Inferior parietal cortex (tissue), 1 donor: Measurements from ENCODE around the gene ACTA2.

ENCODE experiments used
- DNase-seq: peaks from one replicate; pipeline ENCODE4 v3.0.0-alpha.2; 2016; ENCODE audit errors: extremely low spot score

The ACTA2 gene

DNA sequence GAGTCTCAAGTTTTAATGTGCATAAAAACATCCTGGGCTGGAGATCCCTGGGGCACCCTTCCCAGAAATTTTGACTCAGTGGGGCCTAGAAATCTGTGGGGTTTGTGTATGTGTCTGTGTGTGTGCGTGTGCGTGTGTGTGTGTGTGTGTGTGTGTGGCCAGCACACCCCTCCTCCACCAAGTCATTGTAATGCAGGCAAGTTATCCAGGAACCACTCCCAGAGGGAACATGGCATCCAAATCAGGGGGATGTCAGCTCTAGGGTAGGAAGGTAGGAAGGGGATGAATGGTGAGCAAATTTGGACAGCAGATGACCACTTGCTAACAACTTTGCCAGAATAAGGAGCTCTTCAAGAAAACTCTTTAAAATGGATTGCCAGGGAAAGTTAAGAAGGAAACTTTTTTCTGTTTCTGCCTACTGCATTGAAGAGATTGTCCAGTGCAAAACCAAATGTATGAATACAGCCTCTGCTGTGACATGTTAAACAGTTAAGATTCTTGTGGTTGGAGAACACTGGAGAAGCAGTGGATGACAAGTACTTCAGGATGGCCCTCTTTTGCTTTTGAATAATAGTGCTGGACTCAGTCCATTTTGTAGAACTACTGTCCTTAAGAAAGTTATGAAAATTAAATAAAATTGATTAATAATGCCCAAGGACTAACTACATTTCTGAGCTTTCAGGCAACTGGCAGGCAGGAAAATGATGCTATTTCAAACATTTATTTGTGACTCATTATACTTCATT lies 60.2 kb downstream of the ACTA2 start:
- DNase-seq, result no peak

DNA sequence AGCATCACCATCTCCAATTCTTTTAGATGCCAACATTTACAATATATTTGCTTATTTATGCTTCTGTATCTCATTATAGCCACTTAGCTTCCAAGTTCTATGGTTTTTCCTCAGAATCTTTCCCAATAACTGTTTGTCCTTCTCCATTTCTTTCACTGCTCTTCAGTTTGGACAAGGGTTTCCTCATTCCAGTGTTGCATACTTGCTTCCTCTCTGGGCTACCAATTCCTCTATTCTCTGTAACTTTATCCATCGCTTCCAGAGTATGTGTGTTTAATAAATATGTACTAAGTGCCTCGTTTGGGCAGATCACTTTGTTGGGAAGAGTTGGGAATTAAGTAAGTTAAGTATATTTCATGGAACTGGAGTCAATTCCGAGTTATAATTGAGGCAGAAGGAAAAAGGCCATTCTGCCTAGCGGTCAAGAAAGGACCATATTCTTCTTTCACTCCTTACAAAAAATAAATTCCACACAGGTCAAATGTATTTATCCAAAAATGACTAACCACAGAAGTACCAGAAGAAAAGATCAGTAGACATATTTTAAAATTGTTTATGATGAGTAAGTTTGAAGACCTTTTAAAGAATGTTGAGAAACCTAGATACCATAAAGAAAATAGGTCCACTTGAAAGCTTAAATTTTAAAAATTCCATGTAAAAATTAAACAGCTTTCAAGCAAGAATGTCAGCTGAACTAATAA lies 61.7 kb downstream of the ACTA2 start:
- DNase-seq, result no peak

DNA sequence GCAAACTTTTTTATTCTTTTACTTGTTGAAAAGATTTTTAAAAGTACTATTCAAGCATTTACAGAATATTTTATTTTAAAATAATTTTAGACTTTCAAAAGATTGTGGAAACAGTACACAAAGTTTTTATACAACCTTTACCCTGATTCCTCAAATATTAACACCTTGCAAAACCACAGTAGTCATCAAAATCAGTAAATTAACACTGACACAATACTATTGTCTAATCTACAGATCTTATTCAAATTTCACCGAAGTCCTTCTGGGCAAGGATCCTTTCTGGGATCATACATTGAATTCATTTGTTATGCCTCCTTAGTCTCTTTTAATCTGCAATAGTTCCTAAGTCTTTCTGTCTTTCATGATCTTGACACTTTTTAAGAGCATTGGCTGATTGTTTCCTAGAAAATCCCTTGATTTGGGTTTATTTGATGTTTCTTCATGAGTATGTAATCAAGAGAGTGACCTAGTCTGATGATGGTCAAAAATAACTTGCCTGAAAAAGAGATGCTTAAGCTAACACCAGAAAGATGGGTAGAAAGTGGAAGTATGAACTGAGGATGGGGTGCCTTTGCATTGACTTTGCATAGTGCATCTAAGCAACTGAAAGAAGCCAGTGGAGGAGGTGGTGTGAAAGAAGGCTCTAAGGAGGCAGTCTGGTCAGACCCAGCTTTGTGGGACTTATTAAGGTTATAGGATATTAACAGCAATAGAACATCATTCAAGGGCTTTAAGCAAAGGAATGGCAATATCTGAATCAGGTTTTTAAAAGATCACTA lies 62.8 kb downstream of the ACTA2 start:
- no peak for DNase-seq

DNA sequence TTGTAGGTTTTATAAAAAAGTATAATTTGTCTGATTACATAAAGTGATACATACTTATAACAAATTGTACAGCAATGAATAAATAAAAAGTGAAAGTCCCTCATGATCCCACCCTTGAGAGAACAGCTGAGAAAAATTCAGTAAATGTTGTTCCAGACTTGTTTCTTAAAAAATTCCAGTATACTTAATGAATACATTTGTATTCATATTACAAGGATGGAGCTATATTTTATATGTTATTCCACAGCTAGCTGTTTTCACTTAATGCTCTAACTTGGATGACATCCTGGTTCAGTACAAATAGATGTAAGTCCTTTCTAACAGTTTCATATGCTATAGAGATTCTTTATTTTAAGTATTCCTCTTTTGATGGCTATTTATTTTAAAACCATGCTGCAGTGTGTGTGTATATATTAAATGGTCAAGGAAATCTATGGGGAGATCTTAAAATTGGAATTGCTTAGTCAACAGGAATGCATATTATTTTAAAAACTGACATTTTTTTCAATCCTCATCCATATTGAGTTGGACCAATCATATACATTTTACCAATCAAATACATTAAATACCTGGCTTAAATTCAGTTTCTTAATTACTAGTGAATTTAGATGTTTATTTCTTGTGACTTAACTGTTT lies 63.6 kb downstream of the ACTA2 start:
- no peak for DNase-seq

DNA sequence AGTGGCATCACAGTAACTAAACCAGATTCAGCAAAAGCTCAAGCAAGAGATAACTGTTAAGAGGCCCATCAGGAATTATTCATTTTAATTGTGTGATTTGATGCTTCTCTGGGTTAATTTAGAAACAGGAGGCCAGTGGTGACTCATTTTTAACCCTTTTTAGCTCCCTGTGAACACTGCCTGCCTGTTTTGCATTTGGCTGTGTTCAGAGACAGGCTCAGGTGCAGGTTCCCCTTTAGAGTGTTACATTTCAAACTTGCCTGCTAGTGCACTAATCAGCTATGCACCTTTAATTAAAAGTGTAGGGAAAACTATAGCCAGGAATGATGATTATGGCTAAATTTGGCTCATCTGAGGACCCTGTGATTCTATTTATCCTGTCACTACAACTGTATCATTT lies 66.0 kb downstream of the ACTA2 start:
- no peak for DNase-seq
